Activated T-helper 1 cell treated with Interleukin-2 at 50 U/mL for 16 hours (primary cell): Measurements from ENCODE around the gene SNTA1.
"Not testable (repeated sequence)": the region's sequence is repeated elsewhere in the genome, so short reads cannot be mapped to it uniquely, and the experiment has no call there.

Source experiments
- DNase-seq: peaks from one replicate; pipeline ENCODE4 v3.0.0-alpha.2; 2020; ENCODE audit warnings: low read depth

The SNTA1 gene

DNA sequence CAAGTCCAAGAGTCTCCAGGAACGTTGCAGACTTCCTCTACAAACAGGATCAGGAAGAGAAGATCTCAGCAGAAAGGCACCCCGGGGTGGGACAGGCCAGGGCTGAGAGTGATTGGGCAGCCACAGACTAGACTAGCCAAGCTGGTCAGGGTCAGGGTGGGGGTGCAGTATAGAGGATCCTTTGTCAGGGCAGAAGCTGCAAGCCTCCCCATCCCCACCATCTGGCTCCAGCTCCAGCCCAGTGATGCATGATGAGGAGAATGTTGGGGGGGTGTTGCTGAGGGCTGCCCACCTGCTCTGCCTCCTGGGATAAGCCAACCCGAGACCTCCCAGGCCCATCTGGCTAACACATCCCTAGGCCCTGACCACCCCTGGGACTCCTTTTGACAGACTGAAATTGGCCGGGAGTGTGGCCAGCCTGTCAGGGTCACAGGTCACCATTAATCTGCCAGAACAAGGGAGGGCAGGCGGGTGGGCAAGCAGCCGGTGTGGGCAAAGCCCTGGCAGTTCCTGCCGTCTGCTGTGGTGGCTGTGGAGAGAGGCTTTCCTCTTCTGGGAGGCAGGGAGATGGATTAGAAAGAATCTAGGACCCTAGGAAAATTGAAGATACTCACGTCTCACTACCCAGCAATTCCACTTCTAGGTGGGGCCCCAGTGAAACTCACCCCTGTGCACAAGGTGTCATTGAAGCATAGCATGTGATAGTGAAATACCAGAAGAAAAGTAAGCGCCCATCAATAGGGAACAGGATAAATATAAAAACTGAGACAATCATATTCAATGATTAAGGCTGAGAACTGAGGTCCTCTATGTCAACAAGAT, 22.1 kb upstream of the SNTA1 start:
- DNase-seq = no peak

DNA sequence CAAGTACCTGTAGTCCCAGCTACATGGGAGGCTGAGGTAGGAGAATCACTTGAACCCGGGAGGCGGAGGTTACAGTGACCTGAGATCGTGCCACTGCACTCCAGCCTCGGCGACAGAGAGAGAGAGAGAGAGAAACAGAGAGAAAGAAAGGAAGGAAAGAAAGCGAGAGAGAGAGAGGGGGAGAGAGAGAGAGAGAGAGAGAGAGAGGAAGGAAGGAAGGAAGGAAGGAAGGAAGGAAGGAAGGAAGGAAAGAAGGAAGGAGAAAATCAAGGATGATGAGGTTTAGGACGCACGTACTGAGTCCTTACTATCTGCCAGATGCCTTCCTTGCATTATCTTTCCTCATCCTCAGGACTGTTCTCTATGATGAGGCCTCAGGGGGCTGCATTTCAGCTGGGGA, 21.2 kb upstream of the SNTA1 start:
- DNase-seq = not testable (repeated sequence)

DNA sequence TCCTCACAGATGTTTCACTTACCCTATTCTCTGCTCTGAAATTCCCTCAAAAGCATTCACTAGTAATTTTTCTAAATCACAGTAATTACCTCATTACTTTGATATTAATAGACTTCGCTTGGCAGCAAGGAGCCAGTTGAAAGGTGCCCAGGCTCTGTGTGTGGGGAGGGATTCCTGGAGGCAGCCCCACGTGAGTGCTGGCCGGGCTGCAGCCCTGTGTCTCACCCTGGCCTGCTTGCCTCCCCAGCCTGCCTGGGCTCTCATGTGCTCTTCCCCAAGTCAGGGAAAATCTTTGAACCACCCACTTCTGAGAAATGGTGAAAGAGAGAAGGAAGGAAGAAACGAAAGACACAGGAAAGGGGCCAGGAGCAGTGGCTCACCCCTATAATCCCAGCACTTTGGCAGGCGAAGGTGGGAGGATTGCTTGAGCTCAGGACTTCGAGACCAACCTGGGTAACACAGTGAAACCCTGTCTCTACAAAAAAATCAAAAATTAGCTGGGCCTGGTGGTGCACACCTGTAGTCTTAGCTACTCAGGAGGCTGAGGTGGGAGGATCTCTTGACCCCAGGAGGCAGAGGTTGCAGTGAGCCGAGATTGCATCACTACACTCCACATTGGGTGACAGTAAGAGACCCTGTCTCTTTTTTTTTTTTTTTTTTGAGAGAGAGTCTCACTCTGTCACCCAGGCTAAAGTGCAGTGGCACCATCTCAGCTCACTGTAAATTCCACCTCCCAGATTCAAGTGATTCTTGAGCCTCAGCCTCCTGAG, 20.0 kb upstream of the SNTA1 start:
- DNase-seq = no peak

DNA sequence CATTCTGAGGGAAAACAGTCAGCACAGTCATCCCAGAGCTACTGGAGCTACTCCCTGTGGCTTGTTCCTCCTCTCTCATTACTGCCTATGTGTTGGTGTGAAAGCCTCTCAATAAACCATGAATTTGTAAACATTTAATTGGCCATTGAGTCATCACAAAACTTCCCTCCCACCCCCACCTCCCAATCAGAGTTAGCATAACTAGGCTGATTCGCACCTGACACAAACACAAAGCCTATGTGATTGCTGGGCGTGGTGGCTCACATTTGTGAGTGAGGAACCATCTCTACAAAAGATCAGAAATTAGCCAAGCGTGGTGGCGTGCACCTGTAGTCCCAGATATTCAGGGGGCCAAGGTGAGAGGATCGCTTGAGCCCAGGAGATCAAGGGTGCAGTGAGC, 17.1 kb upstream of the SNTA1 start:
- DNase-seq = no peak

DNA sequence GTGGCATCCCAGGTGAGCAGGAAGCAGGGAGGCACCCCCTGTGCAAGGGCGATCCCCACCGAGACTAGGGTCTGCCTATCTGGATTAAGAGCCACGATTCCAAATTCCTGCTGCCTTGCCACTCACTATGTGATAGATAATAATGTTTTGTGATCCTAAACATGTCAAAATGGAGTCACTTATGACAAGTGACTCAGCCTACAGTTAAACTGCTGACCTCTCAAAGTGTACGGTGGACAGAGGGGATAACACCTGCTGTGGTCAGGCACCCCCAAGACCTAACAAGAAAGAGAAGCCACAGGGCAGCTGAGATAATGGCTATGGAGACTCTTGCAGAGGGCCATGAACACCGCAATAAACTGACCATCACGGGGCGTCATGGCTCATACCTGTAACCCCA, 16.0 kb upstream of the SNTA1 start:
- DNase-seq = no peak

DNA sequence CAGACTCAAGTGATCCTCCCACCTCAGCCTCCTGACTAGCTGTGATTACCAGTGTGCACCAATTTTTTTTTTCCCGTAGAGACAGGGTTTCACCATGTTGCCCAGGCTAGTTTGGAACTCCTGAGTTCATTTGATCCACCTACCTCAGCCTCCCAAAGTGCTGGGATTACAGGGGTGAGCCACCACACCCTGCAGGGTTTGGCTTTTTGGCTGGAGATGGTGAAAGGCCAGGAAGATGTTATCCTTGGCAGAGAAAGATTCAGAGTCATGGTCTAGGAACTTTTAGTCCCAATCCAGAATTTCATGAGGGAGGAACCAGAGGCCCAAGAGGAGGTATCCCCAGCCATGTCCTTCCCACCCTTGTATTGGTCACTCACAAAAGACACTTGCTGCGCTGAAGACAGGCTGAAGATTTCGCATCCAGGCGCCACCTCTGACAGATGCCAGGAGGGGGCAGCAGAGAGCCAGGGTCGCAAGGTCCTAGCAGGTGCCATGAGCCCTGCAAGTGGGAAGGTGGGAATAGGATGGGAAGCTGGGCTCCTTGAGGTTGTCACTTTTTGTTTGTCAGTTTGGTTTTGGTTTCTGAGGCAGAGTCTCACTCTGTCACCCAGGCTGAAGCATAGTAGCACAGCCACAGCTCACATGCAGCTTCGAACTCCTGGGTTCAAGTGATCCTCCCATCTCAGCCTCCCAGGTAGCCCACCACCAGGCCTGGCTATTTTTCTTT, 13.5 kb upstream of the SNTA1 start:
- DNase-seq = peak; percentile 62

DNA sequence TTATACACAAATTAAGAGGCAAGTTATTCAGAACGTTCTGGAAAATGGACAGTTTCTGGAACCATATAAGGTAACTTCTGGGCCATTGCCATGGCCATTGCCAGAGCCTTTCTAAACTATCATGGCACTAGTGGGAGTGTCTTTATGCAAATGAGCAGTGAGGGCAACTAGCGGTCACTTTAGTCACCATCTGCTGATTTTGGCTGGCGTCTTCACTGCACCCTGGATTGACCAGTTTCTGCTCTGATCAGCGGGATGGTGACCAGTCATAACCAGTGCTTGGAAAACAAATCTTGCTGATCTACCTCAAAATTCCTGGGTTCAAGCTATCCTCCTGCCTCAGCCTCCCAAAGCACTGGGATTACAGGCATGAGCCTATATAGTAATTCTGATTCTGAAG, 7.3 kb upstream of the SNTA1 start:
- DNase-seq = no peak

DNA sequence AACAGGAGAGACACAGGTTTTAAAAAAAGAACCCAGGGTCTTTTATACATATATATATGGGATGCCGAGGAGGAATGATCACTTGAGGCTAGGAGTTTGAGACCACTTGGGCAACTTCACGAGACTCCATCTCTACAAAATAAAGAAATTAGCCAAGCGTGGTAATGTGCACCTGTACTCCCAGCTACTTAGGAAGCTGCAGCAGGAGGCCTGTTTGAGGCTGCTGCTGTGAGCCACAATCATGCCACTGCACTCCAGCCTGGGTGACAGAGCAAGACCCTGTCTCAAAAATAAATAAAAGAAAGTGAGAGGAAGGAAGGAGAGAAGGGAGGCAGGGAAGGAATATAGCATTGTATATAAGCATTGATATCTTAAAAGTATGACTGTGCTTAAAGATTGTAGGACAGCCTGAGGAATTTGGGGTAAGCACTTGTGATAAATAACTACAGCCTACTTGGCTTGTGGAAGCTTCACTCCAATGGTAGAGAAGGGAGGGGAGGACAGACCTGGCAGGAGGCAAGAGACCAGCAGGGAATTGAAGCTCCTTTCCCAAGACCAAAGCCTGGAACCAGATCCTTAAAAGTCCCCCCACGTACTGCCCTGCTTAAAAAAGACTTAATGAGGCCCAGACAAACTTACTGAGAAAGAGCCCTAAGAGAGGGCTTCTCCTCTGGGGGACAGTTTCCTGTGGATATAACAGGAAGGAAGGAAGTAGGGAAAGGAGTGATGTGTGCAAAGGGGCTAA, 2.5 kb upstream of the SNTA1 start:
- no peak for DNase-seq

DNA sequence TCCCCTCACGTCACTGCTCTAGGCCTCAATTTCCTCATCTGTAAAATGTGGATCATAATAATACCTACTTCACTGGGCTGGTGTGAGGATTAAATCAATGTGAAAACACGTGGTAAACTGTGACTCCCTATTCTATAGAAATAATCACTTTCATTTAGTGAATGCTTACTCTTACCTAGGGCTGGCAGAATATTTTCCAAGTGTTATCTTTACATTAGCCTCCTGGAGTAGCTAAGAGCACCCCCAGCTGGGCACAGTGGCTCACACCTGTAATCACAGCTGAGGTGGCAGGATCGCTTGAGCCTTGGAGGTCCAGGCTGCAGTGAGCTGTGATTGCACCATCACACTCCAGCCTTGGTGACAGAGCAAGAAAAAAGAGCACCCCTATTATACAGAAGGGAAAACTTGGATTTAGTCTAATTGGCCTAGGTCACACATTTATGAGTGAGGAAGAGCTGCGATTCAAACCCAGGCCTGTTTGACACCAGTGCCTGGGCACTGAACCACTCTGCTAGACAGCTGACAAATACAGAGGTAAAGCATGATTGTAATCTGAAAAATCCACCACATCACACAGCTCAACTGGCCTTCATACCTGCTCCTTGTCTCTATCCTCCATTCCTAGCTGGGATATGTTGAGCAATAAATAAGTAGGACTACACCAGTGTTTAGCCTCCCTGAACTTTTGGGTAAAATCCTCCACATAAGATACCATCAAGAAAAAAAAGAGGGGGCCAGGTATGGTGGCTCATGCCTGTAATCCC, 1.4 kb upstream of the SNTA1 start:
- no peak for DNase-seq

DNA sequence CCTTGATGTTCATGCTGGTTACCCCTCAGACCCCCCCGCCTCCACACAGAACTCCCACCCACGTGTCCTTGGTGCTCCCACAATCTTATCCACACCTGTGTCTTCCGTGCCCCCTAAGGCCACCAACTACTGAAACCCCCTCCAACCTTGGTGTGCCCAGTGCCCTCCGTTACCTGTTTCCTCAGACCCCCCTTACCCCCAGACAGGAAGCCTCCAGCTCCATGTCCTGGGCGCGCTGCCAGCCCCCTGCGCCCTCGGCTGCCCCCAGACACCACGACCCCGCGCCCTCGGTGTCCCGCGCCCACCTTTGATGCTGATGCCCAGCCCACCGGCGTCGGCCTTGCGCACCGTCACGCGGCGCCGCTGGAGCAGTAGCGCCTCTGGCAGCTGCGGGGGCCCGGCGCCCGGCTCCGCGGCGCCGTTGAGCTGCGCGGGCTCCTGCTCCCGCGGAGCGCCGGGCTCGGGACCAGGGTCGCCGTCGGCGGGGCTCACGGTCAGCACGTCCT, 504 bp downstream of the SNTA1 start:
- DNase-seq = peak; percentile 3

DNA sequence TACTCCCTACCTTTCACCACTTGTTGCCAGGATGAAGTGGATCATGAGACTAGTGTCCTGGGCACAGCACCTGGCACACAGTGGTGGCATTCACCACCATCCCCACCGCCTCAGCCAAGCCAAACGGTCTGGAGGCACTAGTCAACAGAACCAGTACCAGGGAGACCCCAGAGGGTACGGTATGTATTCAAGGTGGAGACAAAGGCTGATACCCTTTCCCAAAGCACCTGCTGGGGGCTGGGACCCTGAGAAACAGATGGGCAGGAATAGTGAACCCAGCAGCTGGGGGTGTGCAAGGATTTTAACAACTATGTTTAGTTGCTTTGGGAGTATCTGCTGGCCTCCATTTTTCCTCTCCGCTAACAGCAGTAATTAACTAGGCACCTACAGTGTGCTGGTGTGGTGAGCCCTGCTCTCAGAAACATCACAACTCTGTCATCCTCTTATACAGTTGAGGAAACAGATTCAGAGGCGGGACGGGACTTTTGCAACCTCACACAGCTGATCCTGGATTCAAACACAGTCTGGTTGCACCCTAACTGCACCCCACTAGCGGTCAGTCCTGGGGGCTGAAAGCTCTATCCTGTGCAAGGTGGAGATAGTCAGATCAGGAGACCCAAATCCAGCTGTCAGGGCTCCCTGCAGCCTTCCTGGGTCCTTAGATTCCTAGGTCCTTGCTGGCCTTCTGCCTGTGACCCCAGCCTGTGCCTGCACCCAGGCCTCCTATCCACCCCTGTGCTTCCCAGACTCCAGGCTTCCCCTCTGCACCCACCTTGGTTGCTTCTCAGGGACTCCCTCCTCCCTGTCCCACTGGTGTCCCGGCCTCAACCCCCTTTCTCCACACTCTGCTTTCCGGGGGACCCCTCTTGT, 1.2 kb downstream of the SNTA1 start:
- DNase-seq = no peak

DNA sequence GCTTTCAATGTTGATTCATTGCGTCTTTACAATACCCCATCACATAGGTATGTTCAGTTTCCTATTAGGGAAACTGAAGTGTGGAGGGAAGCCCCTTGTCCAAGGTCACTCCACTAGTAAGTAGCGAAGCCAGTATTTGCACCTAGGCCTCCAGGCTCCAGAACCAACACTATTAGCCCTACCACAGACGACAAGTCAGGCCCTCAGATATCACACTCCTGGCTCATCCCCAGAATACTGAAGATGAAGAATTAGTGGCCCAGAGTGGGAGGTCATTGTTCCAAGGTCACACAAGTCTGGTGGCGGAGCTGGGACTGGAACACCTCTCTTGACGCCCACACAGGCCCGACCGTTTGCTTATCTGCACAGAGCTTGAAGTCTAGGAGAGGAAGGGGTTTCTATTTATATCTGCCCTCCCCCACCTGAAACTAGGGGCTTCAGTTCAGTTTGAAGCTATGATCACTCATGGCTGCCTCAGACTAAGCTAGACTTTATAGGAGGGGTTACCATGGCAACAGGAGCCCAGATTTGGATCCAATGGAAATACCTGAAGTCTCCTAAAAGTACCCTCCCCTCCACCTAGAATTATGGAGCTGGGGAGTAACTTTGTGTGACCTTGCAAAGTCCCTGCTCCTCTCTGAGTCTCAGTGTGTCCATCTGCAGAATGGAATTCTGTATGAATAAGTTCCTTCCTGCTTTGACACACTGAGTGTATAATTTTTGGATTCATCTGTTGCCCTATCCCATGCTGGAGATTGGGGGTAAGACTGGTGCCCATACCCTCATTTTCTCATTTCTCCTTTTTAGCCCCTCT, 2.2 kb downstream of the SNTA1 start:
- DNase-seq = no peak

DNA sequence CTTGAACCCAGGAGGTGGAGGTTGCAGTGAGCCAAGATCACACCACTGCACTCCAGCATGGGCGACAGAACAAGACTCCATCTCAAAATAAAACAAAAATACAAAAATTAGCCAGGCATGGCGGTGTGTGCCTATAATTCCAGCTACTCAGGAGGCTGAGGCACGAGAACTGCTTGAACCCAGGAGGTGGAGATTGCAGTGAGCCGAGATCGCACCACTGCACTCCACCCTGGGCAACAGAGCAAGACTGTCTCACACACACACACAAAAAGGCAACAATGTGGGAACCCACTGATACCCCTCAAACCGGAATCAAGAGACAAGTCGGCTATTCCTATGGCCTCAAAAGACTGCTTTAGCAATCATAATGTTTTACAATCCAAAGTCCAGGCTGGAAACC, 3.0 kb downstream of the SNTA1 start:
- not testable (repeated sequence) for DNase-seq

DNA sequence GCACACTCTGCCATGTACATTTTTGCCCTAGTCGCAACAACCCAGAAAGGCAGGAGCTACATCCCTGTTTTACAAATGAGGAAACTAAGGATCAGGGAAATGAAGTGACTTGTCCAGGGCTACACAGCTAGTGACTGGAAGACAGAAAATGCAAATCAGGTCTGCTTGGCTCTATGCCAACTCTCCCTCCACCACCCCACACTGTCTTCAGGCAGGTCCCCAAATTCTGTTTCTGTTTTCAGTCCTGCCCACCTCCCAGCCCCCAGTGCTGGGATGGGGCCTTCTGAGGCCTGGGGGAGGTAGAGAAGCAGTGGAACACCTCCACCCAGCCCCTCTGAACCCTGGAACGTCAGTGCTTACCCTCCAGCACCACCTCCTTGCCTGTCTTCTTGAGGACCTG, 5.1 kb downstream of the SNTA1 start:
- DNase-seq = no peak

DNA sequence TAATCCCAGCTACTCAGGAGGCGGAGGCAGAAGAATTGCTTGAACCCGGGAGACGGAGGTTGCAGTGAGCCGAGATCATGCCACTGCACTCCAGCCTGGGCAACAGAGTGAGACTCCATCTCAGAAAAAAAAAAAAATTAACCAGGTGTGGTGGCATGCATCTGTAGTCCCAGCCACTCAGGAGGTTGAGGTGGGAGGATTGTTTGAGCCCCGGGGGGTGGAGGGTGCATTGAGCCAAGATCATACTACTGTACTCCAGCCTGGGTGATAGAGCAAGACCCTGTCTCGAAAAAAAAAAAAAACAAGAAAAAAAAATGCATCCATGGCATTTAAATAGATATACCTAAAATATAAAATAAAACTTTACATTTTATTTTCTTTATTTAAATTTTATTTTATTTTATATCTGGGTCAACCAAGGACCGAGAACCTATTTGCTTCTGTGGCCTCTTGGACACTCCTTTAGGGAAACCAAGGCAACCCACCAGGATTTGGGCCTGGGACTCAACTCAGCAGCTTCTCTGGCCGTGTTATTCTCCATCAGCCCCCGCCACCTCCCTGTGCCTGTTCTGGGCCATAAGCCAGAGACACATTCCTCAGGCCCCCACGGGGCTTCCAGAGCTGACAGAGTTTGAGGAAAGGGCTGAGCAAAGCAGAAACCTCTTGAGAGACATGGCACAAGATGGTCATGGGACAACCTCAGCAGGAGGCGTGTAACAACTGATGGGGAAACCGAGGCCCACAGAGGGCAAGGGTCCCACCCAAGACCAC, 6.2 kb downstream of the SNTA1 start:
- no peak for DNase-seq

DNA sequence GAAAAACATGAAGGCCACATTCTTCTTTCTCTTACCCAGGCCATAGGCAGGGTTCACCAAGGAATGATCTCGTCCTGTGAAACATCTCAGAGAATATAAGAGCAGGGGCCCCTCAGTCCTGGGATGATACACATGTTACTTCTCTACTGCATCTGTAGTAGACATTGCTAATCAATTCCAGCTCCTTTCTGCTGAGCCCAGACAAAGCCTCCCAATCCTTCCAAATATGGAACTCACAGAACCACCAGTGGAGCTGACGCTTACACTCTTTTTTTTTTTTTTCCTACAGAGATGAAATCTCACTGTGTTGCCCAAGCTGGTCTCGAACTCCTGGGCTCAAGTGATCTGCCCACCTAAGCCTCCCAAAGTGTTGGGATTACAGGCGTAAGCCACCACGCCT, 9.1 kb downstream of the SNTA1 start:
- DNase-seq = no peak

DNA sequence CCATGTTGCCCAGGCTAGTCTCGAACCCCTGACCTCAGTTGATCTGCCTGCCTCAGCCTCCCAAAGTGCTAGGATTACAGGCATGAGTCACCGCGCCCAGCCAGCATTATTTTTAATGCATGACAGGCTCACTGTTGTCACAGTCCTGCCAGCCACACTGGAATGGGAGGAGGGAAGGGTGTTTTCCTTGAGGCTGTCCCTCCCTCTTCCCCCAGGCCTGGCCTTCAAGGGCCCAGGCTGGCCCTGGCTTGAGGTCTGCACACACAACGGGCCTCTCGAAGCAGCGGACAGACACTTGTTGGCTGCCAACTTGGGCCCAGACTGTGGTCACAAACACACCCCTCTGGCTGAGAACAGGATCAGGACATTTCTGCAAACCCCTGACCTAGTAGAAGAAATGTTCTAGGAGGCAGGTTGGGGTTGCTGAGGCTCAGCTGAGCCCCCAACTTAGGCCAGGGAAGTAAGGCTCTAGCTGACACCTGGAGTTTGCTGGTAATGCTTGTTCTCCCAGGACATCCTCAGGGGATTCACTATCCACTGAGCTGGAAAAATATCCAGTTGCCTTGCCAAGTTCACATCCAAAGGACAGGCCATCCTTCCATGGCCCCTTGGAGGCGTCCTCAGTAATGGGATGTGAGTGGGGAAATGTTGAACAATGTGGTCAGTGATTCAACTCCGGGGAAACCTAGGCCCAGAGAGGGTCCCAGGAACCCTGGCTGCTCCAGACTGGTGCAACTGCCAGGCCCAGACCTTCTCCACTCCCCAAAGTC, 9.9 kb downstream of the SNTA1 start:
- DNase-seq = no peak
